HEK293 (cell line): ENCODE results near the gene DNER.

ENCODE experiments used
- CTCF ChIP-seq: fragments of 450-650 bp; formaldehyde crosslinking; IDR thresholded peaks from 2 replicates; pipeline ENCODE4 v1.5.1; 2016; ENCODE audit warnings: missing biosample characterization, missing genetic modification characterization
- KLF9 ChIP-seq: fragments of 450-650 bp; formaldehyde crosslinking; IDR thresholded peaks from 2 replicates; pipeline ENCODE4 v1.5.1; 2016; ENCODE audit warnings: missing biosample characterization, missing genetic modification characterization, low read depth
- YY1 ChIP-seq: fragments of 450-650 bp; formaldehyde crosslinking; IDR thresholded peaks from 2 replicates; pipeline ENCODE4 v1.5.1; 2018; ENCODE audit warnings: missing biosample characterization, missing genetic modification characterization
- ZBTB21 ChIP-seq: fragments of 450-650 bp; formaldehyde crosslinking; IDR thresholded peaks from 2 replicates; pipeline ENCODE4 v1.5.1; 2017; ENCODE audit warnings: missing biosample characterization, missing genetic modification characterization
- ZFP69B ChIP-seq: fragments of 450-650 bp; formaldehyde crosslinking; IDR thresholded peaks from 2 replicates; pipeline ENCODE4 v1.5.1; 2016; ENCODE audit warnings: missing biosample characterization, missing genetic modification characterization
- ZNF707 ChIP-seq: fragments of 450-650 bp; formaldehyde crosslinking; IDR thresholded peaks from 2 replicates; pipeline ENCODE4 v1.5.1; 2016; ENCODE audit warnings: missing biosample characterization, missing genetic modification characterization
- TF ChIP-seq, protein P1 (sequence below): fragments of 450-650 bp; formaldehyde crosslinking; IDR thresholded peaks from 2 replicates; pipeline ENCODE4 v1.5.1; 2017; ENCODE audit warnings: missing biosample characterization, missing genetic modification characterization
- TF ChIP-seq, protein P2 (sequence below): fragments of 450-650 bp; IDR thresholded peaks from 2 replicates; pipeline ENCODE4 v1.5.1; 2018; ENCODE audit warnings: missing biosample characterization, missing genetic modification characterization

- no peak for TF ChIP-seq KLF9
- TF ChIP-seq ZFP69B (tag by site-specific recombination), result no peak
- no peak for TF ChIP-seq CTCF (tag by site-specific recombination)
- no peak for TF ChIP-seq ZBTB21 (tag by site-specific recombination)
- TF ChIP-seq, protein P1, sequence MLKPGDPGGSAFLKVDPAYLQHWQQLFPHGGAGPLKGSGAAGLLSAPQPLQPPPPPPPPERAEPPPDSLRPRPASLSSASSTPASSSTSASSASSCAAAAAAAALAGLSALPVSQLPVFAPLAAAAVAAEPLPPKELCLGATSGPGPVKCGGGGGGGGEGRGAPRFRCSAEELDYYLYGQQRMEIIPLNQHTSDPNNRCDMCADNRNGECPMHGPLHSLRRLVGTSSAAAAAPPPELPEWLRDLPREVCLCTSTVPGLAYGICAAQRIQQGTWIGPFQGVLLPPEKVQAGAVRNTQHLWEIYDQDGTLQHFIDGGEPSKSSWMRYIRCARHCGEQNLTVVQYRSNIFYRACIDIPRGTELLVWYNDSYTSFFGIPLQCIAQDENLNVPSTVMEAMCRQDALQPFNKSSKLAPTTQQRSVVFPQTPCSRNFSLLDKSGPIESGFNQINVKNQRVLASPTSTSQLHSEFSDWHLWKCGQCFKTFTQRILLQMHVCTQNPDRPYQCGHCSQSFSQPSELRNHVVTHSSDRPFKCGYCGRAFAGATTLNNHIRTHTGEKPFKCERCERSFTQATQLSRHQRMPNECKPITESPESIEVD (tag by site-specific recombination), result no peak
- TF ChIP-seq YY1 (tag by site-specific recombination), result no peak
- no peak for TF ChIP-seq ZNF707 (tag by site-specific recombination)
- TF ChIP-seq, protein P2, sequence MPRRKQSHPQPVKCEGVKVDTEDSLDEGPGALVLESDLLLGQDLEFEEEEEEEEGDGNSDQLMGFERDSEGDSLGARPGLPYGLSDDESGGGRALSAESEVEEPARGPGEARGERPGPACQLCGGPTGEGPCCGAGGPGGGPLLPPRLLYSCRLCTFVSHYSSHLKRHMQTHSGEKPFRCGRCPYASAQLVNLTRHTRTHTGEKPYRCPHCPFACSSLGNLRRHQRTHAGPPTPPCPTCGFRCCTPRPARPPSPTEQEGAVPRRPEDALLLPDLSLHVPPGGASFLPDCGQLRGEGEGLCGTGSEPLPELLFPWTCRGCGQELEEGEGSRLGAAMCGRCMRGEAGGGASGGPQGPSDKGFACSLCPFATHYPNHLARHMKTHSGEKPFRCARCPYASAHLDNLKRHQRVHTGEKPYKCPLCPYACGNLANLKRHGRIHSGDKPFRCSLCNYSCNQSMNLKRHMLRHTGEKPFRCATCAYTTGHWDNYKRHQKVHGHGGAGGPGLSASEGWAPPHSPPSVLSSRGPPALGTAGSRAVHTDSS (tag by site-specific recombination), result no peak
Observed at GRCh38 chr2:229674830-229675530, 39.4 kb downstream of the DNER start.
